Fibroblast of lung (primary cell): ENCODE results near the gene CNN1. TPM values are rescaled to one million over a fixed set of nuclear protein-coding genes. Genes with fewer than 3 reads are reported as not detected.

Experiments
- DNase-seq, 2 donors: peaks; one replicate each; pipeline versions ENCODE4 v3.0.0 to v3.0.0-alpha.2; 2010; ENCODE audit warnings: low read depth in 2 of 2
- H2AFZ ChIP-seq: 2 replicates; pipeline ENCODE4 v1.5.1; 2012; ENCODE audit warnings: low read length, control low read depth, inconsistent platforms
- H3K27ac ChIP-seq: 2 replicates; pipeline ENCODE4 v1.5.1; 2011; ENCODE audit warnings: low read length, control low read depth; ENCODE audit not compliant: insufficient read depth
- H3K27me3 ChIP-seq: 2 replicates; pipeline ENCODE4 v1.5.1; 2011; ENCODE audit warnings: mild to moderate bottlenecking, low read length; ENCODE audit not compliant: control insufficient read depth, insufficient read depth
- H3K36me3 ChIP-seq: 2 replicates; pipeline ENCODE4 v1.5.1; 2011; ENCODE audit warnings: low read length; ENCODE audit not compliant: control insufficient read depth, insufficient read depth
- H3K4me1 ChIP-seq: 2 replicates; pipeline ENCODE4 v1.5.1; 2011; ENCODE audit warnings: low read length; ENCODE audit not compliant: control insufficient read depth, insufficient read depth; ENCODE audit errors: extremely low read depth
- H3K4me2 ChIP-seq: 2 replicates; pipeline ENCODE4 v1.5.1; 2011; ENCODE audit warnings: low read length, control low read depth; ENCODE audit not compliant: insufficient read depth; ENCODE audit errors: extremely low read depth
- H3K4me3 ChIP-seq, 4 experiments: fragments of 200-600 bp in 1 of 4; sonication (generic) in 1 of 4; replicated peaks in 1 of 4; 2 replicates each; pipeline ENCODE4 v1.5.1; 2011 to 2016; ENCODE audit warnings: low read length in 4 of 4, low read depth in 3 of 4, mild to moderate bottlenecking in 3 of 4, control low read depth in 2 of 4, inconsistent platforms in 1 of 4, mixed read lengths in 1 of 4; ENCODE audit not compliant: insufficient read depth in 1 of 4; ENCODE audit errors: control extremely low read depth in 1 of 4
- H3K79me2 ChIP-seq: 2 replicates; pipeline ENCODE4 v1.5.1; 2012; ENCODE audit warnings: mild to moderate bottlenecking, low read length, inconsistent platforms; ENCODE audit not compliant: control insufficient read depth, insufficient read depth
- H3K9ac ChIP-seq: 2 replicates; pipeline ENCODE4 v1.5.1; 2011; ENCODE audit warnings: mild to moderate bottlenecking, low read length, control low read depth; ENCODE audit not compliant: insufficient read depth
- H3K9me3 ChIP-seq: 2 replicates; pipeline ENCODE4 v1.5.1; 2012; ENCODE audit warnings: low read depth, low read length; ENCODE audit not compliant: control insufficient read depth, insufficient read depth
- H4K20me1 ChIP-seq: 2 replicates; pipeline ENCODE4 v1.5.1; 2011; ENCODE audit warnings: low read length; ENCODE audit not compliant: control insufficient read depth, insufficient read depth; ENCODE audit errors: extremely low read depth
- EZH2 ChIP-seq: IDR thresholded peaks from 2 replicates; pipeline ENCODE4 v1.5.1; 2012; ENCODE audit warnings: low read length, control low read depth, mild to moderate bottlenecking; ENCODE audit errors: missing control alignments
- polyA plus RNA-seq, 2 donors: library from polyadenylated mRNA; depleted of rRNA in 1 of 2; stranded (reverse) in 1 of 2; unstranded in 1 of 2; fragments of >200 nt; gene quantifications; 2 replicates each; pipeline ENCODE4 v1.2.1, GENCODE V29; 2011 to 2012; ENCODE audit warnings: missing spikeins in 1 of 2
- total RNA-seq: library from RNA; depleted of rRNA; stranded (reverse); fragments of >200 nt; gene quantifications from 2 replicates; pipeline ENCODE4 v1.2.1, GENCODE V29; 2014
- TF ChIP-seq, protein P1 (sequence below), 2 donors: IDR thresholded peaks in 1 of 2; conservative IDR thresholded peaks in 1 of 2; 1 replicate in 1 of 2; 2 replicates in 1 of 2; pipeline ENCODE4 v1.5.1; 2011 to 2012; ENCODE audit warnings: low read length in 2 of 2, control low read depth in 1 of 2, inconsistent platforms in 1 of 2, low read depth in 1 of 2, mild to moderate bottlenecking in 1 of 2

The CNN1 gene
- total and polyA plus RNA-seq, 2 donors (not counting 1 experiment from before 2014, with no cell fraction given), result 20.3 to 83.9 TPM

DNA sequence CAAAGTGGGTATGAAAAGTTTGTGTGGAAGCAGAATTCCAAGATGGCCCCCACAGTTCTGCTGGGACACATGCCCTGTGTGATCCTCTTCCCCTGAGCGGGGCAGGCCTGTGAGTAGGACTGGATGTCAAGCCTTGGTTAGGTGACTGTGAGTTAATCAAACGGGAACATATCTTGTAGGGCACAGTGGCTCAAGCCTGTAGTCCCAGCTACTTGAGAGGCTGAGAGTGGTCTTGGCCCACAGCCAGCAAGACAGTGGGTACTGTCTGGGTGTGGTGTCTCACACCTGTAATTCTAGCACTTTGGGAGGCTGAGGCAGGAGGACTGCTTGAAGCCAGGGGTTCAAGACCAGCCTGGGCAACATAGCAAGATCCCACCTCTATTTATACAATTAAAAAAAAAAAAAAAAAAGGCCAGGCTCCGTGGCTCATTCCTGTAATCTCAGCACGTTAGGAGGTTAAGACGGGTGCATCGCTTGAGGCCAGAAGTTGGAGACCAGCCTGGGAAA is 39.4 kb upstream of the CNN1 start:
- Histone ChIP-seq H3K4me2 (no peak overlapping the region), H3K36me3 (no peaks in the 10 kb centered on the region), H3K79me2 (no peaks in the 10 kb centered on the region), H3K9ac (no peak overlapping the region), H3K4me1 (no peaks in the 10 kb centered on the region), H3K27me3 (no peaks in the 10 kb centered on the region), H3K27ac (no peak overlapping the region), H3K4me3 (no peak overlapping the region), H3K9me3 (no peaks in the 10 kb centered on the region), H4K20me1 (no peaks in the 10 kb centered on the region), H2AFZ (no peak overlapping the region)
- no peak for TF ChIP-seq EZH2
- TF ChIP-seq, protein P1, sequence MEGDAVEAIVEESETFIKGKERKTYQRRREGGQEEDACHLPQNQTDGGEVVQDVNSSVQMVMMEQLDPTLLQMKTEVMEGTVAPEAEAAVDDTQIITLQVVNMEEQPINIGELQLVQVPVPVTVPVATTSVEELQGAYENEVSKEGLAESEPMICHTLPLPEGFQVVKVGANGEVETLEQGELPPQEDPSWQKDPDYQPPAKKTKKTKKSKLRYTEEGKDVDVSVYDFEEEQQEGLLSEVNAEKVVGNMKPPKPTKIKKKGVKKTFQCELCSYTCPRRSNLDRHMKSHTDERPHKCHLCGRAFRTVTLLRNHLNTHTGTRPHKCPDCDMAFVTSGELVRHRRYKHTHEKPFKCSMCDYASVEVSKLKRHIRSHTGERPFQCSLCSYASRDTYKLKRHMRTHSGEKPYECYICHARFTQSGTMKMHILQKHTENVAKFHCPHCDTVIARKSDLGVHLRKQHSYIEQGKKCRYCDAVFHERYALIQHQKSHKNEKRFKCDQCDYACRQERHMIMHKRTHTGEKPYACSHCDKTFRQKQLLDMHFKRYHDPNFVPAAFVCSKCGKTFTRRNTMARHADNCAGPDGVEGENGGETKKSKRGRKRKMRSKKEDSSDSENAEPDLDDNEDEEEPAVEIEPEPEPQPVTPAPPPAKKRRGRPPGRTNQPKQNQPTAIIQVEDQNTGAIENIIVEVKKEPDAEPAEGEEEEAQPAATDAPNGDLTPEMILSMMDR (conservative IDR thresholded peaks at IDR 0.05 in 1 of 2, IDR thresholded peaks at IDR 0.05 in 1 of 2; ENCODE audit: low read depth in 1 of 2, low read length in 2 of 2), result no peak
- no peak for DNase-seq

DNA sequence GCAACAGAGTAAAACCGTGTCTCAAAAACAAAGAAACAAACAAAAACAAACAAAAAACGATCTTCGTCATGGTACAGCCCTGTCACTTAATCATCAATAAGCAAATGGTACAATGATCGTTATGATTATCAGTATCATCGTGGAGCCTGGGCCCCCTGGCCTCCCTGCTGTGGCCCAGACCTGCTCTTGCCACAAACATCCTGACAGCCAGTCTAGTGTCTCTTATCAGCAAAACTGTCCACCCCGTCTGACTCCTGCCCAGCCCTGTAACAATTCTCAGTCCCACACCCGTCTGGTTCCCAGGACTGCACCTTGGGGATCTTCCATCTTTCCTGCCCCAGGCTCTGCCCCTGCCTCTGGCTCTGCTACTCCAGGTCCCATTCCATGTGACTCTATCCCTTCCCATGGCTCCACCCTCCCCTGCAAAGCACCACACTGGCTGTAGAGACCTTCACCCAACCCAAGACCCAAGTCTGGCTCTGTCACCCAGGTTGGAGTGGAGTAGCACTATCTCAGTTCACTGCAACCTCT is 38.7 kb upstream of the CNN1 start:
- Histone ChIP-seq H3K4me3 (no peak overlapping the region), H3K4me2 (no peak overlapping the region), H3K27ac (no peak overlapping the region), H3K27me3 (no peaks in the 10 kb centered on the region), H3K9ac (no peak overlapping the region), H3K9me3 (no peaks in the 10 kb centered on the region), H3K4me1 (no peaks in the 10 kb centered on the region), H3K36me3 (no peaks in the 10 kb centered on the region), H4K20me1 (no peaks in the 10 kb centered on the region), H2AFZ (no peak overlapping the region), H3K79me2 (no peaks in the 10 kb centered on the region)
- no peak for DNase-seq
- TF ChIP-seq, protein P1 (conservative IDR thresholded peaks at IDR 0.05 in 1 of 2, IDR thresholded peaks at IDR 0.05 in 1 of 2; ENCODE audit: low read depth in 1 of 2, low read length in 2 of 2), result no peak
- TF ChIP-seq EZH2, result no peak

DNA sequence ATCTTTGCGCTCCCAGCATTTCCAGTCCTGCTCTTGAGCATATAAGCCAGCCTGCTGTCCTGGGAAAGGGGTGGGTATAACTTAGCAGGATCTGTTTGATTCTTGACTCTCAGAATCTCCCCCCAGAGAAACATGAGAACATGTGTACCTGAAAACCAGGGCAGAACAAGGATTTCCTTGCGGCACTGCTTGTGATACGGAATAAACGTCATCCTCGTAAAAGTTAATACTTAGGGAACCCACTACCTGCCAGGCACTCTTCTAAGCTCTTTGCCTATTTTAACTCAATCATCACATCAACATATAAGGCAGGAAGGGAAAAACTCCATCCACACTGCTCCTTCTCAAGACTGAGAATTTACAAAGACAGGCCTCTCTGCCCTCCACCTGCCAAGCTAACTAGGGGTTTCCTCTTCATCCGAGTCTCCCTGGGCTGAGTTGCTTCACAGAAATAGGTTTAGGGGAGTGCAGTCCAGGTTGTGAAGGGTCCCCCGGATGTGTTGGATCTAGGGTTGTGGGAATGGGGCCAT is 34.1 kb upstream of the CNN1 start:
- H3K36me3 ChIP-seq, result no peaks in the 10 kb centered on the region
- no peaks in the 10 kb centered on the region for H3K9me3 ChIP-seq
- no peaks in the 10 kb centered on the region for H4K20me1 ChIP-seq
- H3K27ac ChIP-seq, result no peak overlapping the region
- H3K79me2 ChIP-seq, result no peaks in the 10 kb centered on the region
- peak overlapping the region; percentile 38 for H3K4me2 ChIP-seq
- peak overlapping the region; percentile 35 for H2AFZ ChIP-seq
- no peak for DNase-seq
- H3K4me3 ChIP-seq, result peak overlapping the region; percentile 30 to 74 (median 56)
- no peaks in the 10 kb centered on the region for H3K27me3 ChIP-seq
- no peak overlapping the region for H3K9ac ChIP-seq
- no peak for TF ChIP-seq EZH2
- TF ChIP-seq, protein P1 (conservative IDR thresholded peaks at IDR 0.05 in 1 of 2, IDR thresholded peaks at IDR 0.05 in 1 of 2; ENCODE audit: low read depth in 1 of 2, low read length in 2 of 2), result no peak
- peaks cover 6% of the 10 kb centered on the region for H3K4me1 ChIP-seq
